ENCODE measurements around the gene PTPRE. TPM values are rescaled to one million over a fixed set of nuclear protein-coding genes. Genes with fewer than 3 reads are reported as not detected.

Gene PTPRE
- polyA plus RNA-seq, 1 of the 3 experiments (the other 2 are of a cell fraction), result 11.8 TPM

GRCh38 chr10:127888521-127889312, 18.2 kb upstream of the PTPRE start:
- TF ChIP-seq POLR2AphosphoS5 (IDR thresholded peaks at IDR 0.05; ENCODE audit: low read depth, low read length) (no peak), GATA2 (CRISPR knock-in tag; IDR thresholded peaks at IDR 0.05) (no peak), ELF1 (IDR thresholded peaks at IDR 0.05) (no peak), FOXM1 (IDR thresholded peaks at IDR 0.05; ENCODE audit: low read depth) (no peak), YY1 (IDR thresholded peaks at IDR 0.05; ENCODE audit: low read depth) (no peak), MEF2A (IDR thresholded peaks at IDR 0.05; ENCODE audit: borderline replicate concordance, low read depth) (no peak), SIN3A (IDR thresholded peaks at IDR 0.05; ENCODE audit: borderline replicate concordance, low read depth, low read length) (no peak), EZH2phosphoT487 (IDR thresholded peaks at IDR 0.05; ENCODE audit: borderline replicate concordance, low read depth) (no peak), RAD21 (IDR thresholded peaks at IDR 0.05; ENCODE audit: low read length) (no peak), NFIC (IDR thresholded peaks at IDR 0.05; ENCODE audit: borderline replicate concordance) (no peak), JUND (IDR thresholded peaks at IDR 0.05) (no peak), IRF3 (IDR thresholded peaks at IDR 0.05; ENCODE audit: low read depth, low read length) (no peak), RXRA (IDR thresholded peaks at IDR 0.05; ENCODE audit: borderline replicate concordance, low read depth) (no peak), RCOR1 (IDR thresholded peaks at IDR 0.05; ENCODE audit: low read length) (no peak), MXI1 (IDR thresholded peaks at IDR 0.05; ENCODE audit: low read depth, low read length) (no peak)
- TF ChIP-seq, protein P1, sequence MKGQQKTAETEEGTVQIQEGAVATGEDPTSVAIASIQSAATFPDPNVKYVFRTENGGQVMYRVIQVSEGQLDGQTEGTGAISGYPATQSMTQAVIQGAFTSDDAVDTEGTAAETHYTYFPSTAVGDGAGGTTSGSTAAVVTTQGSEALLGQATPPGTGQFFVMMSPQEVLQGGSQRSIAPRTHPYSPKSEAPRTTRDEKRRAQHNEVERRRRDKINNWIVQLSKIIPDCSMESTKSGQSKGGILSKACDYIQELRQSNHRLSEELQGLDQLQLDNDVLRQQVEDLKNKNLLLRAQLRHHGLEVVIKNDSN (IDR thresholded peaks at IDR 0.05; ENCODE audit: borderline replicate concordance, low read depth), result no peak
- no peak overlapping the region for H3K4me2 ChIP-seq
- H3K4me1 ChIP-seq (ENCODE audit: control insufficient read depth in 1 of 2, insufficient read depth in 2 of 2, low read depth in 1 of 2, low read length in 1 of 2), result peaks cover 6 to 7% of the 10 kb centered on the region in 2 experiments; a peak in 2 of 4 replicates
- CTCF ChIA-PET, result interaction anchor here (0.7 to 1.8 kb wide), 7 partner anchors 12 to 207 kb away, joined by 3 to 8 read pairs (median 3); partner anchors contain the start of gene PTPRE
- no peaks in the 10 kb centered on the region for H3F3A ChIP-seq (replicated peaks; ENCODE audit: insufficient read depth)
- H3K79me2 ChIP-seq (ENCODE audit: insufficient read depth), result no peaks in the 10 kb centered on the region
- no peaks in the 10 kb centered on the region for H3K9me3 ChIP-seq
- H4K20me1 ChIP-seq (ENCODE audit: insufficient read depth), result no peaks in the 10 kb centered on the region
- no peak overlapping the region for H2AFZ ChIP-seq (ENCODE audit: low read depth)
- POLR2A ChIA-PET, result no interaction called here
- H3K36me3 ChIP-seq (replicated peaks in 1 of 2; ENCODE audit: control insufficient read depth in 1 of 2, insufficient read depth in 2 of 2, low read length in 1 of 2), result no peaks in the 10 kb centered on the region
- no peak for DNase-seq
- H3K27me3 ChIP-seq (ENCODE audit: insufficient read depth), result no peaks in the 10 kb centered on the region; the same call in 1 of the 2 replicates
- H3K27ac ChIP-seq (ENCODE audit: low read depth in 2 of 2, low read length in 1 of 2), result no peak overlapping the region
- WGBS (ENCODE audit: low lambda C conversion rate), result 86% methylated on average over 13 of the region's 13 CpGs
- no peak overlapping the region for H3K9ac ChIP-seq
- no peak overlapping the region for H3K4me3 ChIP-seq (ENCODE audit: low read depth in 2 of 2, low read length in 1 of 2)
- no peaks in the 10 kb centered on the region for H3K9me2 ChIP-seq
